ENCODE measurements around the gene KLF5. TPM values are rescaled to one million over a fixed set of nuclear protein-coding genes. Genes with fewer than 3 reads are reported as not detected.
"Not testable (repeated sequence)": the region's sequence is repeated elsewhere in the genome, so short reads cannot be mapped to it uniquely, and the experiment has no call there.

The KLF5 gene
- polyA plus RNA-seq, 4 donors = 27.6 to 38.0 (median 31.3) TPM

DNA sequence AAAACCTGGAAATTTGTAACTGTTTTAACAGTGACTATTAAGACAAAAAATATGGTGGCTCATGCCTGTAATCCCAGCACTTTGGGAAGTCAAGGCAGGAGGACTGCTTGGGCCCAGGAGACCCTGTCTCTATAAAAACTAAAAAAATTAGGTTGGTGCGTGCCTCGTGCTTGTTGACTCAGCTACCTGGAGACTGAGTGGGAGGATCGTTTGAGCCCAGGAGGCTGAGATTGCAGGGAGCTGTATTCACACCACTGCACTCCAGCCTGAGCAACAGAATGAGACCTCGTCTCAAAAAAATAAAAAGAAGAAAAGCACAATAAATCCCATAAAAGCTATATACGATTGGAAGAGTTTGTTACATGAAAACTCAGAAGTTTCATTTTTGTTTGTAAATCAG lies 23.7 kb downstream of the KLF5 start:
- DNase-seq (ENCODE audit: low read depth in 4 of 4, low spot score in 2 of 4) = no peak

DNA sequence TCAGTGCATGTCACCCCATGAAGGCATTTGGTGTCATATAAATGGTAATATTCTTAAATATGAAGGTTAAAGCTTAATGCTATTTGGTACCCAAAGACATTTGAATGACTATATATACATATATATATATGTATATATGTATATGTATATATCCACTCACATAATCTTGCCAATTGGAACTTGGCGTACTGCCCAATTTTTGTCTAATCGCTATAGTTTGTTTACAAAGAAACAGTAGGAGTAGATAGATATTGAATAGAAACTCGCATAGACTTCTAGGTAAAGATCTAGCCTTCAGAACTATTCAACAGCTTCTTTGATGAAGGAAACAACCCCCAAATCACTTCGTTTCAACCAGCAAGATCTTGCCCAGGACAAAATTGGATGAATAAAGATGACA lies 24.1 kb downstream of the KLF5 start:
- no peak for DNase-seq (ENCODE audit: low read depth in 4 of 4, low spot score in 2 of 4)

DNA sequence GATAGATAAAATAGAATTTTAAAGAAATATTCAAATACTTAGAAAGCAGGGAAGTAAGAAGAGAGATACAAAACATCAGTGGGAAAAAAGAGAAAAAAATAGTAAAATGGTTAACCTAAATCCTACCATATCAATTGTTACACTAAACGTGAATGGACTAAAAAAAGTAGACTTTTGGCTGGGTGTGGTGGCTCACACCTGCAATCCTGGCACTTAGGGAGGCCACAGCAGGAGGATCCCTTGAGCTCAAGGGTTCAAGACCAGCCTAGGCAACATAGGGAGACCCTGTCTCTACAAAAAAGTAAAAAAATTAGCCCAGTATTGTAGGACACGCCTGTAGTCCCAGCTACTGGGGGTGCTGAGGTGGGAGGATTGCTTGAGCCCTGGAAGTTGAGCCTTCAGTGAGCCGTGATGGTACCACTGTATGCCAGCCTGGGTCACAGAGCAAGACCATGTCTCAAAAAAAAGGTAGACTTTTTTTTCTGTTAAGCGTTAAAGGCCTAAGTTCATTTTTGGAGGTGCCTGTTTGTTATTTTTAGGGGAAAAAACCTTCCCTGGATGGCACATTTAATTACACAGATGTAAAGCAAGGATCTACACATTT lies 29.6 kb downstream of the KLF5 start:
- DNase-seq (ENCODE audit: low read depth in 4 of 4, low spot score in 2 of 4) = no peak

DNA sequence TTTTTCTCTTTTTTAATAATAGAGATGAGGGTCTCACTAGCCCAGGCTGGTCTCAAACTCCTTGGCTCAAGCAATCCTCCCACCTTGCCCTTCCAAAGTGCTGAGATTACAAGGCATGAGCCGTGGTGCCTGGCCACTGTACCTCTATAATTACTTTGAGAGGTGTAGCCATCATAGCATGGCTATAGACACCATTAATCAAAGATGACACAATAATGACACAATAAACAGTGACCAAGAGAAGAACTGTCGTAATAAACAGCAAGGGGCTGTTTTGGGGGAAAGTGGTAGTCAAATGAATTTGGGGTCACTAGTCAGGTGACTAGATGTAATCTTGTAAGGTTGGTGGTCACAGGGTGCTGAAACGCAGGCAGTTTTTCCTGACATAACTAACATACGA lies 30.4 kb downstream of the KLF5 start:
- no peak for DNase-seq (ENCODE audit: low read depth in 4 of 4, low spot score in 2 of 4)

DNA sequence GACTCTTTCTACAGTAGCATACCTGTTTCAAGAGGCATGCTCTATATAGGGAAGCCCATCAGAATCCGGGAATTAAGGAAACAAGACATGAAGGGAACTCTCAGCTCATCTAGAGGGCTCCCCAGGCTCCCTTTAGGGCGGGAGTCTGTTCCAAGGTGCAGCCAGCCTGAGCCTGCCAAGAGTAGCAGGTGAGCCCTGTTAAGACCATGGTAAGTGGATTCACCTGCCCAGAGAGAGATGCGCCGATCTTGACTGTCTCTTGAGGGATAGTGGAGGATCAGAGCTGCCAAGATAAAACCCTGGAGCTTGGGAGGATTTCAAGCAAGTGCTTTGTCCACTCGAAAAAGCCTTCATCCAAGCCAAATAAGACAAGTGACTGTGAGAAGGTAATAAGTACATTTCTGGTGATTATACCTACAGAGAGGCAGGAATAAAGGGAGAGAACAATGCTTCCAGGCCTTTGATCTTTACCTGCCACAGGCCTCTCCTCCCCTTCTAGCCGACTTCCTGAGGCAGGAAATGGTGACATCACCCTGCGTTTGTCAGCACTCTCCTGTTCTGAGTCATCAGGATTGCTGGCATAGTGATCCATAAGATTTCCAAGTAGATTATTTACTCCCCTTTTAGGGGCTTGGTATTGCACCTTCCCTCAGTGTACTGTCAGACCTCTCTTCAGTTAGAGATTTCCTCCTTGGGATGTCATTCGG lies 31.5 kb downstream of the KLF5 start:
- DNase-seq (ENCODE audit: low read depth in 4 of 4, low spot score in 2 of 4) = no peak

DNA sequence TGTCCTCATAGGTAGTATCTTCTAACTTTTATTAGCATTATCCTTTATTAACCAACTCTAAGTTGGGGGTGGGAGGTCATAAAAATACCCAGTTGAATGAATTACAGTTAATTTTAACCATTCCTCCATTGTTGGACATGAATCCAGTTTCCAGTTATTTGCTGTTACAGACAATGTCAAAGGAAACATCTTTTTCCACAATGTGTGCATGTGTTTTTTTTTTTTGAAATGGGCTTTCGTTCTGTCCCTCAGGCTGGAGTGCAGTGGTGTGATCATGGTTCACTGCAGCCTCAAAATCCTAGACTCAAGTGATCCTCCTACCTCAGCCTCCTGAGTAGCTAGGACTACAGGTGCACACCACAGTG lies 32.0 kb downstream of the KLF5 start:
- no peak for DNase-seq (ENCODE audit: low read depth in 4 of 4, low spot score in 2 of 4)

DNA sequence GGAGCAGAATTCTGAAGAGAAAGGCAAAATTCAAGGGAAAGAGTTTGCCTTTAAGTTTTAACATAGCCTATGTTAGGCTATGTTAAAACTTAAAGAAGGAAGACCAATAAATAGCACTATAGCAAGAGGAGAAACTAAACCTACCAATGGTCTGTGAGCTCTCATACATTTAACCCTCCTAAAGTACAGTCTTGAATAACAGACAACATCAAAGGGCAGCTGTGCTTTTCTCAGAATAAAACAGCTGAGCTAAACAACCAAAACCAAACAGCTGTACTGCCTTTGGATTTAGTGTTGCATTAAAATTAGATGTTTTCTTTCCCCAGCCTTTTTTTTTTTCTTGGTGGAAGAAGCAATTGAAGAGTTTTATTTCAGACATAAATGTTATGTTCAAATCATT lies 34.0 kb downstream of the KLF5 start:
- peak in 2 of 4 donors; percentile 39 to 47 for DNase-seq (ENCODE audit: low read depth in 4 of 4, low spot score in 2 of 4)

DNA sequence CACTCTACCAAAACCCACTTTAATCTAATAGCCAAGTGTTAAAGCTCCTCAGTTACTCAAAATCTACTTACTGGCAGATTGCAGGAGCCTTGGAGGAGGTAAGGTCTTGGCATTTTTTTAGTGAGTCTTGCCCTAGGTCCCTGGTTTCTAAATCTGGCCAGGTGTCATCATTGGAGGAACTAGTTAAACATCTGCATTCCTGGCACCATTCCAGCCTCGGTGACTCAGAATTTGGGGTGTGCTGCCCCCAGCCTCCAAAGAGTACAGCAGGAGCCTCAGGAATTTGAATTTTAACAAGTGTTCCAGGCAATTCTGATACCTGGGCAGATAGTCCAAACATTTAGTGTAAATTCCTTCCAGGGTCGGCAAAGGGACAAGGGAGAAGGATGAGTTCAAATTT lies 37.4 kb downstream of the KLF5 start:
- DNase-seq (ENCODE audit: low read depth in 4 of 4, low spot score in 2 of 4) = no peak

DNA sequence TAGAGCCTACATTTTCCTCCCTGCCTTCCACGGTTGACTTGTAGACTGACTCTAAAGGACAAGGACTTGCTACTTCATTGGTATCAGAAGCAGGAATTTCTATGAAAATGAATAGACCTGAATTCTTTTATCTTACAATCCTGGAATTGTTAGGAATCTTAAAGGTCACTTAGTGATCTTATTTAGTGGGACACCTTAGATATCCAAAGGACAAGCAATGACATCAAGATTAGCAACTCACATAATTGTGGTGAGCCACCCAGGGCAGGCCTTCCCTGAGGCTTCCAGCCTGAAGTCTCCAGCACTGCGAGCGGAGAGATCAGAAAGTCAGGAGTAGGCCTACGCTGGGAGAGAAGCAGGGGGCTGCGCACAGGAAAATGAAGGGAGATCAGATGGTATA lies 37.8 kb downstream of the KLF5 start:
- no peak for DNase-seq (ENCODE audit: low read depth in 4 of 4, low spot score in 2 of 4)

DNA sequence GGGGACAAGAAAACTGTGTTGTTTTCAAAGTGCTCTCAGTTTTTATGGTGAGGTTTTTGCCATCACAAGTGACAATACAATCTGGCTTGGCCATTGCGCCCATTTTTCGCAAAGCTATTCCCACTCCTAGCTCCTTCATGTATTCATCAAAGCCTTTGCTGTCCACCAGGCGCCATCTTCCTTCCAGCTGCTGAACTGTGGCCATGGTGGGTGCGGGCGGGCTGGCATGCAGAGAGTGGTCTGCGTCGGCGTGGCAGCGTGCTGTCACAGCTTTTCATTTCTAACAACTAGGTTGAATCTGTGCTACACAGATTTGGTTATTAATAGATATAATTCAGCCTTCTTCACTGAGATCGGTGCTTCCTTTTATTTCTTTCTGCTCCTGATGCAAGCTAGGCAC lies 42.0 kb downstream of the KLF5 start:
- not testable (repeated sequence) for DNase-seq (ENCODE audit: low read depth in 4 of 4, low spot score in 2 of 4)

DNA sequence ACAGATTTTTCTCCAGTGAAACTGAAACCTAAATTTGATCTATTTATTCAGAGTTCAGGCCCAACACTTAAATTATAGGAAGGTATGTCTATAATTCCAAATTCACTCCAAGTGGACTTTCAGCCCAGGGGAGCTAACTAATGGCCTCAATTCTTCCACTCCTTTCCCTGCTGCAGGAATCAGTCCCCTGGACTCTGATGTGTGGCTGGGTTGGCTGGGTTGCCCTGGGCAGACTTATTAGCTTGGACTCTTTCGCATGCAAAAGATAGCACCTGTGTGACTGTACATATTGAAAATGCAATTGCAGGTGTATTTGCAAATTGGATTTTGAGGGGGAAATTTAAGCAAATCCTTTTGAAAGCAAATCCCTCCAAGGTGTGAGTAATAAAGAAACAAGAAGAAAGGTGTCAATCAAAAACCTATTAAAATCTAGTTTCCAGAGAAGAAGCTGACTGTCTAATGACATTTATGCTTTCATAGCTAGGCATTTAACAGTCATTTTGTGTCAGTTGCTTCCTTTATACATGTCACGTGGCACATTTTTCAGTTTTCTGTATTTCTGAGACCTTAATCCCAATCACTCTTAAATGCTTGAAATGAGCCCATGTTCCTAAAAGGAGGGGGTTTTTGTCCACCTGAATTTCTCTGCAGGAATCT lies 42.7 kb downstream of the KLF5 start:
- DNase-seq (ENCODE audit: low read depth in 4 of 4, low spot score in 2 of 4) = no peak

DNA sequence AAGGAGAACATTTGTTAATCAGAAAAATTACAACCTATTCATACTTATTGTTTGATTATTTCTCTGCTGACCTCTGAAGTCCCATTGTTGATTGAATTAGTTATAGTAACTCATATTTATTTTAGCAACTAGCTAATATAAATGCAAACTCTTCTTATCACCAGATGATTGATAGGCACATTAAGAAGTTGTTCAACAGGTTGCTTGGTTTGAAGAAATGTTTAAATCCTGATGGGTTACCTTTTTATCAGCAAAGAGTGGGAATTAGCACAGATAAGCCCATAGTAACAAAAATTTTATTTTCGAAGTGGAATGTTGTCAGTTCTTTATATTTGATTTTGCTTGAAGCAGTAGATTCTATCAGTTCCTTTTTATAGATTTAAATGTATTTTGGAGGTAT lies 44.4 kb downstream of the KLF5 start:
- DNase-seq (ENCODE audit: low read depth in 4 of 4, low spot score in 2 of 4) = no peak

DNA sequence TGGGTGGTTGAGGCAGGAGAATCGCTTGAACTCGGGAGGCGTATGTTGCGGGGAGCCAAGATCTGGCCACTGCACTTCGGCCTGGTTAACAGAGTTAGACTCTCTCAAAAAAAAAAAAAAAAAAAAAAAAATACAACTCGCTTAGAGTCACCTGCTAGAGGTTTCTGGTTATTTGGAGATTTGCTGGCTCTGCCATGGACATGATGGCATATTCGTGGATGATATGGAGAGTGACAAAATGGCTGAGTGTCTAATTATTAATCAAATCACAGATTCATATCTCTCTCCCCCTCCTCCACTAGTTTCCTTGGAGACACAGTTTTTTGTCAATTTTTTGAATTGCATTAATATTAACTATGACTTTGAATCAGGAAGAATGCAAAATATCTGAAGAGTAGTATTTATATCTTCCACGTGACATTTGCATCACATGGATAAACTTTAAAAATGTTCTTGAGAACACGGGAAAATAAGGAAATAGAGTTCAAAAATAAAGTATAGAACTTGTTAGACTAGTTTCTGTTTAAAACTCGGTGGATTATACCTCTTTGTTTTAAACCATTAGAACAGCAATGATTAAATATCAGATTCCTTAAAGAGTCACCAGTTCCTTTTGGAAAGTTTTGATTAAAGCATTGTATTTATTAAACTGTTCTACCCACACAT lies 47.8 kb downstream of the KLF5 start:
- DNase-seq (ENCODE audit: low read depth in 4 of 4, low spot score in 2 of 4) = no peak

DNA sequence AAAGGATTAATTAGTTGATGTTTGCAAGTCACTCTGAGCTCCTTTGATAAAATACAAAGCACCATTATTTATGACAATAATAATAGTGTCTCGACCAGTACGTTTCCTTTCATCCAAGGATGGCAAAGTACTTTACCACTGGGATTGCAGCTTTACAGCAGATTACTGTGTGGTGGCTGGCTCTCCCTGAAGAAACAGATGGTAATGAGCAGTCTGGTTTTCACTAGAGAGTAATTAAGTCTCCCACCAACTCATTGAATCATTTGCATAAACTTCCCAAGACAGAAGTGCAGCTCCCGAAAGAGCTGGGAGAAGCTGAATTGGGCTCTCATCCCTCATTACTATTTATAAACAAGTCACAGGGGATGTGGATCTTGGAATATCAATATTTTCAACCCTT lies 48.7 kb downstream of the KLF5 start:
- DNase-seq (ENCODE audit: low read depth in 4 of 4, low spot score in 2 of 4) = no peak

DNA sequence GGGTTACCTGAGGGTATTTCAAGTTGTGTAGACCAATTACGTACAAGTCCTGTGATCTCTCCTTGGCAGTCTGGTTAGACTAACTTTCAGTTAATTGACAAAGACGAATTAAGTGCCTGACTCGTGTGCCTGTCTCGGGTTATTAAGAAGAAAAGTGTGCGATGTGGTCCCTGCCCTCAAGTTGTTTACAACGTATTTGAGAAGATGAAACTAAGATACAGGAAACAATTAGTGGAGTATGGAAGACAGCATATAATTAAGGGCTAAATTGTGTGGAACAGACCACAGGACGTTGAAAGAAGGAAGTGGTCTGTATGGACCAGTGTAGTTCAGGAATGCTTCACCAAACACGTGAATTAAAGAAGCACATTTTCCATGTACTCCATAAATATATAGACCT lies 49.2 kb downstream of the KLF5 start:
- no peak for DNase-seq (ENCODE audit: low read depth in 4 of 4, low spot score in 2 of 4)

DNA sequence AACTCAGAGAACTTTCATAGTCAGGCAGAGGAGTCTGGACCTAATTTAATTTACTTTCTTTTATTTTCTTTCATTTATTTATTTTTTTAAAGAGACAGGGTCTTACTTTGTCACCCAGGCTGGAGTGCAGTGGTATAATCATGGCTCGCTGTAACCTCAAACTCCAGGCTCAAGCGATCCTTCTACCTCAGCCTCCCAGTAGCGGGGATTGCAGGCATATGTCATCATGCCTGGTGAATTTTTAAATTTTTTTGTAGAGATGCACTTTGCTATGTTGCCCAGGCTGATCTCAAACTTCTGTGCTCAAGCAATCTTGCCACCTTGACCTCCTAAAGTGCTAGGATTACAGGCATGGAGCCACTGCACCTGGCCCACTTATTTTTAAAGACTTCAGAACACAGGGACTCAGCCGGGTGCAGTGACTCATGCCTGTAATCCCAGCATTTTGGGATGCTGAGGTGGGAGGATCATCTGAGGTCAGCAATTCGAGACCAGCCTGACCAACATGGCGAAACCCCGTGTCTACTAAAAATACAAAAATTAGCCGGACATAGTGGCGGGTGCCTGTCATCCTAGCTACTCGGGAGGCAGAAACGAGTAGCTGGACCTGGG lies 50.6 kb downstream of the KLF5 start:
- no peak for DNase-seq (ENCODE audit: low read depth in 4 of 4, low spot score in 2 of 4)

DNA sequence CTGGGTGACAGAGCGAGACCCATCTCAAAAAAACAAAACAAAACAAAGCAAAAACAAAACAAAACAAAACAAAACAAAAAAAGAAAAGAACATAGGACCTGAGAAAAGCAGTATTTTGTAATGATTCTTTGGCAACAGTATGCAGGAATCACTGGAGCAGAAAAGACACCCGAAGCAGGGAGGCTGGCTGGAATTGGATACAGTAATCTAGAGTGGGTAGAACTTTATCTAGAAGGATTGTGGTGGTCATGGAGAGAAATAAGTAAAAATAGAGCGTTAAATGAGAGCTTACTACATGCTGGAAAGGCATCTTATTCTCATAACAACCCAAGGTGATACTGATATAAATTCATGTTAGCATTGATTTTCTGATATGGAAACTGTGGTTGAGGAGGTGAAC lies 51.2 kb downstream of the KLF5 start:
- no peak for DNase-seq (ENCODE audit: low read depth in 4 of 4, low spot score in 2 of 4)

DNA sequence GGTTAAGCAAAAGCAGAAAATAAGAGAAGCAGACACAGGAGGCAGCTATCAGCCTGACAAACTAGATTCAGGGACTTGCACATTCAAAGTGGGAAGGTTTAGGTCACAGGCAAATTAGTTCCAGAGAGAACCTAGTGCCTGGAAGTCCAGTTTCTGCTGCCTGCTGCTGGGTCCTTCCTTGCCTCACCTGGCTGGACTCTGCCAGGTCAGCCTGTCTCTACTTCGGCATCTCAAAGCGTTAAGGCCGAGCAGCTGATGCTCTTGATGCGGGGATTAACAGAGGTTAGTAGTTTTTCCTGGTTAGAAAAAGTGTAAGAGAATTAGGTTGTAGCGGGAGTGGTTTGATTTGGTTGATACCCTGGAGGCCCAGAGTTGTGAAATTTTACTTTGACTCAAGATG lies 52.0 kb downstream of the KLF5 start:
- no peak for DNase-seq (ENCODE audit: low read depth in 4 of 4, low spot score in 2 of 4)

DNA sequence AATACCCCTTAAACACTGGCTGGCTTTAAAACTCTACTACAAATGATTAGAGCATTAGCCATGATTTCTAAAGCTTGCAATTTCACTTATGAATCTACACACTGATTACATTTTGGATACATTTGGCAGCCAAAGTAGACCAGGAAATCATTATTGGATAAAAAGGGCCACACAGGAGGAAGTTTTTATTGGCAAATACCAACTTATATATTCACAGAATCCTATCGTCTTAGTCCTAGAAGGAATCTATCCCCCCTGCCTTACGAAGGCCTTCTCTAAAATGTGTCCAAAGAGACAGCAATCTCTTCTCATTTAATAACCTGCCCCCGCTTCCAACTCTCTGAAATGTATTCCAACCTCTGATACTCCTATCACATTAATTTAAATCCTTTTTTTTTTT lies 52.5 kb downstream of the KLF5 start:
- no peak for DNase-seq (ENCODE audit: low read depth in 4 of 4, low spot score in 2 of 4)

DNA sequence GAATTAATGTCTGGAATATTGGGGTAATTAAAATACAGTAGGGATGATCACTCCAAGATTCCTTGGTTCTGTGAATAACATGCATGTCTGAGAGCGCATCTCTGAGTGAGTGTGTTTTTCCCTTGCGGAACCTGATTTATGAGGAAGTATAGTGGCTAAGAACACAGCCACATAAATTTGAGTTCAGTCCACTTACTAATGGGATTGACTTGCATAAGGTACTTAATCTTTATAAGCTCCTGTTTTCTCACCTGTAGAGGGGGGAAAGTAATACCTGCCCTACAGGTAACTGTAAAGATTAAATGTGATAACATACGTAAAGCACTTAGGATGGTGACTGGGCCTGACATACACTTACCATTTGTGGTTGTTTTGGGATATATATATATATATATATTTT lies 60.8 kb downstream of the KLF5 start:
- DNase-seq (ENCODE audit: low read depth in 4 of 4, low spot score in 2 of 4) = no peak

Measured in left renal cortex interstitium (tissue), 4 donors.